Measurements from ENCODE around the gene ZNF346.

GRCh38 chr5:177070536-177071191 is 48.2 kb downstream of the ZNF346 start:
- TF ChIP-seq CTCF (IDR thresholded peaks at IDR 0.05): no peak
- TF ChIP-seq POLR2A (IDR thresholded peaks at IDR 0.05): no peak

Measured in breast epithelium (tissue), 3 donors.